Stimulated activated CD8-positive, alpha-beta memory T cell treated with anti-CD3 and anti-CD28 coated beads, Interleukin-15, amount 100 ng/mL, for 4 hours (primary cell): Measurements from ENCODE around the gene NR4A1.

ENCODE experiments used
- DNase-seq, 2 donors: peaks; one replicate each; pipeline ENCODE4 v3.0.0-alpha.2; 2020; ENCODE audit warnings: low read depth in 2 of 2

The NR4A1 gene

GRCh38 chr12:52041695-52042123 is 9.5 kb upstream of the NR4A1 start:
- DNase-seq, result peak; percentile 32 to 37

DNA sequence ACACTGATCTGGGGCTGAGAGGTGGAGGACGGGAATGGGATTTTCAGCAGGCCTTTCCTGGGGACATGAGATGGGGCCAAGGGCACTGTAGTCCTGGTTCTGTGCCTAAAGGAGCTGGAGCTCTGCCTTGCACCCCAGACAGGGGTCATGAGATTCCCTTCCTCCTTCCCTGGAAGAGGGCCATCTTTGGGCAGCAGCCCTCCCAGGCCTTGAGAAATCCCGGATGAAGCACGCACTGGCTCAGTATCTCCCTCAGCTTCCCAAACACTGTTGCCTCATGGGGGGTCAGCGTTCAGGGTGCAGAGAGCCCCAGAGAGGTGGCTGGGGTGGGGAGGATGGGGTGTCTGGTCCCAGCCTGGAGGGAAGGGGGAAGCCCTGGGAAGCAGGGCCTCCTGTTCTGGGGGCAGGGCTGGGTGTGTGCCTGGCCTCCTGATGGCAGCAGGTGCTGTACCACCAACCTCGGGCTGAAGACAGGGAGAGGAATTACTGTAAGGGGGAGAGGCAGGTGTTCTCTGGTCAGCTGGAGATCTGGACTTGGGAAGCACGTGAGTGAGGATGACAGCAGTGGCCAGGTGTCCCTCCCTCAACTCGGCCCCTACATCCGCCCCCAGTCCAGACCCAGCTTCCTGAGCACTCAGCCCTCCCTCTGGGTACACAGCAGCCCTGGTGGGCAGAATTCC is 8.4 kb upstream of the NR4A1 start:
- no peak for DNase-seq

GRCh38 chr12:52043386-52044212 is 7.6 kb upstream of the NR4A1 start:
- DNase-seq, result no peak

GRCh38 chr12:52044292-52044983 is 6.8 kb upstream of the NR4A1 start:
- DNase-seq, result no peak

GRCh38 chr12:52045794-52046199 is 5.4 kb upstream of the NR4A1 start:
- no peak for DNase-seq

DNA sequence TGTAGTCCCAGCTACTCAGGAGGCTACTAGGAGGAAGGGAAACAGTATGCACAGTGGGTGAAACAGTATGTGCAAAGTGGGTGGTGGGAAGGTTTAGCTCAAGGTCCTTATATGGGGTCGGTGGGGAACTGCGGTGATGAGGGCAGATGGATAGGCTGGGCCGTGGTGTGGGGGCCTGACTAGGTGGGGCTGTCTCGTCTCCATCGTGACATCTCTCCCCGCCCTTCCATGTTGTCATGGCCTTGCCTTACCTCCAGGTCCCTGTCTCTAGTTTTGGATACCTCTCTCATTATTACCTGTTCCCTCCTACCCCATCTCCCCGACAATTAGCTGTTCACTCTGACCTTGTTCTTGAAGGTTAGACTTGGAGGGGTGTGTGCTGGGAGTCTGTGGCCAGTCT is 4.4 kb upstream of the NR4A1 start:
- no peak for DNase-seq

- DNase-seq, result no peak
Observed at GRCh38 chr12:52049286-52049685, 2.0 kb upstream of the NR4A1 start.

DNA sequence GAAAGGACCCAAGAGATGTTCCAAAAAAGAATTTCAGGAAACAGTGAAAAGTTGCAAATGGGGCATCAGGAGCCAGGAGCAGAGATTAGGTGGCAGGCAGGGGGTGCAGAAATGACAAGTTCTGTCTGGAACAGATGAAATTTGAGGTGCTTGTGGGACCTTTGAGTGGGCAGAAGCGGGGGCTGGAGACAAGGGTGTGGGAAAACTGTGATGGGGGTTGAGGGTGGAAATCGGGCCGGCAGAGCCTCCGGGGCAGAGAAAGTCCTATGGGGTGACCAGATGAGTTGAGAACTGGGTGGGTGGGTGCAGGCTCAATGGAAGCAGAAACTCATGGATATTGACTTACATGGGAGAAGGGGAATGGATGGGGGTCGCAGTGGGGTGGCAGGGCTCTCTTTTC is 1.6 kb upstream of the NR4A1 start:
- DNase-seq, result no peak

- DNase-seq, result no peak
Observed at GRCh38 chr12:52050116-52050757, 1.0 kb upstream of the NR4A1 start.

GRCh38 chr12:52052468-52053186 is 1.4 kb downstream of the NR4A1 start:
- no peak for DNase-seq

DNA sequence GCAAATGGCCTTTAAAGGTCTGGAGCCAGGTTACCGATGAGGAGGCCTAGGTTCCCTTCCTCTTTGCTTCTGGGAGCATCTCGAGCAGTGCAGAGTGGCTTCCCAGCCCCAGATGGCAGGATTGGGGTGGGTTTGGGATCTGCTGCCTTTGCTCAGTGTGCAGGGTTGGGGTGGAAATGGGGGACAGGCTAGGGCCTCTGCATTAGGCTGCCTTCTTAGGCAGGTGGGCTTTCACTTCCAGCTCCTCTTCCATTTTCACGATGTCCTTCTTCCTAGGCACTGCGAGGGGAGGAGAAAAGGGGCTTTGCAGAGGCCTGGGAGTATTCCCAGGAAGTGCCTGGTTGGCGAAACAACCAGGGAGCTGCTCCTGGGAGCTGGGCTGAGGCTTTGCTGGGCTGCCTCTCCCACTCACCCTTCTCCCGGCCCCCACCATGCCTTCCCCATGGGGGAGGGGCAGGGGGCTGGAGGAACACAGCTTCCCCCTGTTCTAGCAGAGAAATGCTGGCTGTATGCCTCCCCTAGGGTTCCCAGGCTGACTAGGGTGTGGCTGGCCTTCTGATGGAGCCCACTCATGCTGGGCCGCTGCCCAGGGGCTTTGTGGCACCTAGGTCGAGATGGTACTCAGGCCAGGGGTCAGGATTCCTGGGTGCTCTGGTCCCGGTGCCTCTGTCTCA is 2.4 kb downstream of the NR4A1 start:
- no peak for DNase-seq

GRCh38 chr12:52054231-52054832 is 3.1 kb downstream of the NR4A1 start:
- no peak for DNase-seq

DNA sequence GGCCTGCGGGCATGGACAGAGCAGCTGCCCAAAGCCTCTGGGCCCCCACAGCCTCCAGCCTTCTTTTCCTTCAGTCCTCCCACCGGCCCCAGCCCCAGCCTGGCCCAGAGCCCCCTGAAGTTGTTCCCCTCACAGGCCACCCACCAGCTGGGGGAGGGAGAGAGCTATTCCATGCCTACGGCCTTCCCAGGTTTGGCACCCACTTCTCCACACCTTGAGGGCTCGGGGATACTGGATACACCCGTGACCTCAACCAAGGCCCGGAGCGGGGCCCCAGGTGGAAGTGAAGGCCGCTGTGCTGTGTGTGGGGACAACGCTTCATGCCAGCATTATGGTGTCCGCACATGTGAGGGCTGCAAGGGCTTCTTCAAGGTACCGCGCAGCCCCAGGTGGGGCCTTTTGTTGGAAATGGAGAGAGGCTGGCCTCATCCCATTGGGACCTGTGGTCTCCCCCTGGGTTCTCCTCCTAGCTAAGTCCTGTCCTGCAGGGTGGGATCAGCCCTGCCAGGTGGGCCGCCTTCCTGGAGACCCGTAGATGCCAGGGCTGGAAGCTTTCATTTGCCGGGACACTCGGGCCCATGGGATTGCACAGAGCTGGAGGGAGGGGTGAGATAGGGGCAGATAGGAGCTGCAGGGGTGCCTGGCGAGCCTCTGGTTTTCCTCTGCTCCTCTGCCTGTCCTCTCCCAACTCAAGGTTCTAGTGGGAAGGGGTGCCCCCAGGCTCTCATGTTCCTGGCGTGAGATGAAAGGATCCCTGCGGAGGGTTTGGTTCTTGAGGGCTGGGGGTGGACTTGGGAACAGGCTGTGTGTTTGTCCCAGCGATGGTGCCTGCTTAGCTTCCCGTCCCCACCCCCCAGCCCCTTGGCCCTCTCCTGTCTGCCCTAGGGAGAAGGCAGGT is 3.8 kb downstream of the NR4A1 start:
- DNase-seq, result no peak

DNA sequence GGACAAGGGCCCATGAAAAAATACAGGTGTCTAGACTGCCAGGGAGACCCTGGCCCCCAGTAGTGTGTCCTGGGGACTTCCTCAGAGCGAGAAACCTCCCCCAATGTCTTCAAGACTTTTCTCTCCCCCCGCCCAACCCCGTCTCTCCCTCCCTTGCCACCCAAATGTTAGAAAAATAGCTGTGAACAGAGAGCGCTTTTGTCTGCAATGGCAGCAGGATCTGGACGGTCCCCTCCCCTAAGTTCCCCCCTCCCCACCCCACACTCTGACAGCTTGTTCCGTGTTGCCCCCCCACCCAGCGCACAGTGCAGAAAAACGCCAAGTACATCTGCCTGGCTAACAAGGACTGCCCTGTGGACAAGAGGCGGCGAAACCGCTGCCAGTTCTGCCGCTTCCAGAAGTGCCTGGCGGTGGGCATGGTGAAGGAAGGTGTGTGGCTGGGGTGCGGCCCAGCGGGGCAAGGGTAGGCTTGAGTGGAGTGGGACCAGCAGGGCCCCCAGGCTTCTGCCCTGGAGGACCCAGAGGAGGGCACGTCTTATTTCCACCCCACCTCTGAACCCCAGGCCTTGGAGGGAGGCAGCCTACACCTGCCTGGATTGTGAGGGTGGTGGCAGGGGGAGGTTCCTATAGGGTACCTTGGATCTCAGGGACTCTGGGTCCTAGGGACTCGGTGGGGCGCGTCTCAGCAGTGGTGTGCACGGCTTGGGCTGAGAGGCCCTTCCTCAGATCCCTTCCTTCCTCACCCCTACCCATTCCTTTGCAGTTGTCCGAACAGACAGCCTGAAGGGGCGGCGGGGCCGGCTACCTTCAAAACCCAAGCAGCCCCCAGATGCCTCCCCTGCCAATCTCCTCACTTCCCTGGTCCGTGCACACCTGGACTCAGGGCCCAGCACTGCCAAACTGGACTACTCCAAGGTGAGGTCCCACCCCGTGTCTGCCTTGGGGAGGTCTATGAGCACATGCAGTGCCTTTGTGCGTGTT is 4.8 kb downstream of the NR4A1 start:
- DNase-seq, result no peak

- no peak for DNase-seq
Observed at GRCh38 chr12:52056801-52057637, 5.8 kb downstream of the NR4A1 start.

GRCh38 chr12:52057638-52058576 is 6.7 kb downstream of the NR4A1 start:
- DNase-seq, result no peak
